Embryonic facial prominence (tissue), 1 donor: ENCODE data around the gene HGFAC.

ENCODE experiments used
- DNase-seq: peaks from one replicate; pipeline ENCODE4 v3.0.0-alpha.2; 2016; ENCODE audit errors: extremely low spot score

Gene HGFAC

DNA sequence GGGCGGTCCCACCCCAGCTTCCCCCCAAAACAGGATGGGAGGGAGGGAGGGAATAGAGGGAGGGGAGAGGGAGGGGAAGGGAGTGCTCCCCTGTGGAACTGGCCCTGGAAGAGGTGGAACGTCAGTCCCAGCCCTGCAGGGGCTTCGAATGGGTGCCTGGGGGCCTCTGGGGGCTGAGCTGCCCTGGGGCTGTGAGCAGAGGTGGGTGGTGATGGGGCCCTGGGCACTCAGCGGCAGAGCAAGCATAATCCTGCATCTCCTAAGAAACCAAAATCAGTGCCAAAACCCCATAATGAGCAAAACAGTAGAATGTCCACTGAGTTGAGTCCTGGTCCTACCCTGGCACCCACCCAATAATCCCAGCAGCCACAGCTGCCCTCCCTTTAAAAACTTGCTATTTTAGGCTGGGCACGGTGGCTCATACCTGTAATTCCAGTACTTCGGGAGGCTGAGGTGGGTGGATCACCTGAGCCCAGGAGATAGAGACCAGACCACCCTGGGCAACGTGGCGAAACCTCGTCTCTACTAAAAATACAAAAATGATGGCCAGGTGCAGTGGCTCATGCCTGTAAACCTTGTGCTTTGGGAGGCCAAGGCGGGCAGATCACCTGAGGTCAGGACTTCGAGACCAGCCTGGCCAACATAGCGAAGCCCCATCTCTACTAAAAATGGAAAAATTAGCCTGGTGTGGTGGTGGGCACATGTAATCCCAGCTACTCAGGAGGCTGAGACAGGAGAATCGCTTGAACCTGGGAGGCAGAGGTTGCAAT lies 32.4 kb downstream of the HGFAC start:
- DNase-seq, result no peak

DNA sequence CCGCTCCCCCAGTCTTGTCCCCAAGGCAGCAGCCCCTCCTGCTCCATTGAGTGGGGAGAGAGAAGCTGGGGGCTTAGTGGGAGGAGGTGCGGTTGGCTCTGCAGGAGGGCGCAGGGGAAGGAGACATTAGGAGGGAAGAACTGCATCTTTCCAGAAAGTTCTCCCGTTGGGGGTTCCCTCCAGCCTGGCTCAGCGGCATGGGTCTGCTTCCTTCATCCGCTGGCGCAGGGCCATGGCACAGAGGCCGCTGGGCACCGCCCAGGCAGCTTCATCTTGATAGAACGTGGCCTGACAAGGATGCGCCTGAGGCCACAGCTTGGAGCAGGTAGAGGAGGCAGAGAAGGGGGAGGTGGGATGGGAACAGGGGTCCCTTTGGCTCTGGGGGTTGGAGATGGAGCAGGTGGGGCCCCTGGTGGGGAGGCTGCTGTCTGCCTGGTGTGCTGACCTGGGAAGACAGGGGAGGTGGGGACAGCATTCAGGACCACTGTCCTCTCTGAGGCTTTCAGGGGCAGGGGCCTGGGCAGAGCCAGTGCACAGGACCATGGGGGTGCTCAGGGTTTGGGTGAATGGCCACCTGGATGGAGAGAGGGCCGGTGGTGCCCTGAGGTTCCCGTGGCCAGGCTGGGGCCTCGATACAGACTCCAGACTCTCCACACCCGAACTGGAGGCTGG lies 33.4 kb downstream of the HGFAC start:
- DNase-seq, result no peak

DNA sequence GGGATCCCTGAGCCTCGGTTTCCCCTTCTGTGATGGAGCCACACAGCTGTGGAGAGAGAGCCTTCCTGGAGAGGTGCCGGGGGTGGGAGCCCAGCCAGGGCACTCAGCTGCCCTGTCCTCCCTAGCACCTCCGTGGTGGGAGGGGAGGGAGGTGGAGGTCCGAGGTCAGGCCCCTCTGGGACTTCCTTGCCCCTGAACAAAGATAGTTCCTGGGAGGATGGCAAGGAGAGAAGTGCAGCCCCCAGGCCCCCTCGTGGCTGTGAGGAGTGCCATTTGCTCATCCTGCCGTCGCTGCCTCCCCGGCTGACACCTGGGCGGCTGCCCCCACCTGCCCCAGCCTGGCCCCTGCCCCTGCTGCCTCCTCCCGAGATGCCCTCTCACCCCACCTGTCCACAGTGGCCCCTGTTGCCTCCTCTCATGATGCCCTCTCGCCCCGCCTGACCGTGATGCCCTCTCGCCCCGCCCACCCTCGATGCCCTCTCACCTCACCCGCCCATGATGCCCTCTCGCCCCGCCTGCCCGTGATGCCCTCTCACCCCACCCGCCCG lies 34.0 kb downstream of the HGFAC start:
- DNase-seq, result no peak

- DNase-seq, result no peak
These were observed 34.6 kb downstream of the HGFAC start for GRCh38 chr4:3476341-3476747.

DNA sequence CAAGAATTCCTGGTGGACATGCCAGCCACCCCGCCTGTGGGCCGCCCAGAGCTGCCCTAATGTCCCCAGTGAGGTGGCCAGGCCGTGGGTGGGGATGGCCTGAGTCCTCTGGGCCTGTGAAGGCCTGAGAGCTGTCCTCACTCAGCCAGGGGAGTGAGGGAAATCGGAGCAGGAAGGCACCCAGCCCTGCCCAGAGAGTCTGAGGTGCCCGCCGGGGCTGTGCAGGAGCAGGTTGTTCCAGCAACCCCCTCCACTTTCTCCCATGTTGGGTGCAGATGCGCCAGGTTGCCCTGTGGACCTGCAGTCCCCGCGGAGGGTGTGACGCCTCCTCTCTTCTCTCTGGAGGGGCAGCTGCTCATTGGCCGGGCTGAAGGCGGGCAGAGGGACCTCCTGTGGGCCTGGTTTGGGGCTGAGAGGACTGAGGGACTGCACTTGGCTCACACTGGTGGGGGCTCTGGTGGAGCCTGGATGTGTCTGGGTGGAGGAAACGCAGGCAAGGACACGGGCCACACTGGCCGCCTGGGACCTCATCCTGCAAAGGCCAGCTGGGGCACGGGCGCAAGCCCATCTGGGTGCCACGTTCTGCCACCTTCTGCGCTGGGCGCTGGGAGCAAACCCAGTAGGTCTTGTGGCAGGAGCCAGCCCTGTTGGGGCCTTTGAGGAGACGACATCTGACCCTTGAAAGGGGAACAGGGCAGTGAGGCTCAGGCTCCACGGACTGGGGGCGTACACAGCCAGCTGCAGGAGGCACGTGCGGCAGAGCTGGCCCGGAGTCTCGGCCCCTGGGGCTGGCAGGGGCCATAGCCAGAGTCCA lies 35.4 kb downstream of the HGFAC start:
- DNase-seq, result no peak

GRCh38 chr4:3477750-3478430 lies 36.1 kb downstream of the HGFAC start:
- DNase-seq, result no peak

- DNase-seq, result no peak
These were observed 36.9 kb downstream of the HGFAC start for GRCh38 chr4:3478446-3479357.

- no peak for DNase-seq
These were observed 37.8 kb downstream of the HGFAC start for GRCh38 chr4:3479358-3480101.

DNA sequence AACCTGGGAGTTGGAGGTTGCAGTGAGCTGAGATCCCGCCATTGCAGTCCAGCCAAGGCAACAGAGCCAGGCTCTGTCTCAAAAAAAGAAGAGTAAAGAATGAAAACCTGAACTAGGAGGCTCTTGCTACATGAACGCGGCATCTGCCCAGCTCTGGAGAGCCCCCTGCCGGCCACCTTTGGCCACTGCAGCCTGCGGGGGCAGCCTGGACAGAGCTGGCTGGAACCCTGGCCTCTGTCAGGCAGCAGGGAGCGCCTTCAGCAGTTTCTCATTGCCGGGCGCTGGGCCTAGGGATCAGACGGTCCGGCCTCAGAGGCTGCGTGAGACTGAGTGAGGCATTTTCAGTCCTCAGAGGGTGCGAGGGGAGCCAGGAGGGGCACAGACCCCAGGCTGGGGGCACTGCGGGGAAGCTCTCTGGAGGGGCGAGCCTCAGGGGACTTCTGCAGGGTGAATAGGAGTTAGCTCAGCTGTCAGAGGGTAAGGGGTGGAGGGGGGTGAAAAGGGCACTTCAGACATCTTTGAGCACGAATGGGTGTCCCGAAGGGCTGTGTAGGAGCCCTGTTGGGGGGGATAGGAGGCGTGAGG lies 38.9 kb downstream of the HGFAC start:
- peak; percentile 43 for DNase-seq

GRCh38 chr4:3481113-3481531 lies 39.4 kb downstream of the HGFAC start:
- DNase-seq, result no peak

- DNase-seq, result no peak
These were observed 40.1 kb downstream of the HGFAC start for GRCh38 chr4:3481783-3482393.

DNA sequence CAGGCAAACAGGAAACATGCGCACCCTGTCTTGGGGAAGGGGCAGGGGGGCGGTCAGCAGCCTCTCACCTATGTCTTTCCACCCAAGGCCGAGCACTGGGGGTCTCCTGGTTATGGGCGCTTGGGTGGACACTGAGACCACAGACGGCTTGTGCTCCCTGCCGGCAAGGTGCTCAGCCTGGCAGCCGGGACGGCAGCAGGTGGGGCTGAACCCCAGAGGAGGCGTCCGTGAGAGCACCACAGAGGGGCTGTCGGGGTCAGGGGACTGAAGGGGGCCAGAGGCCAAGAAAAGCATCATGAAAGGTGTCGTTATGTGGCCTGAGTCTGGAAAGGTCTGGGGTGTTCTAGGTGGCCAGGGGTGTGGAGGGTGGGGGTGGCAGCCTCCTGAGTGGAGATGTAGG lies 40.9 kb downstream of the HGFAC start:
- DNase-seq, result no peak

GRCh38 chr4:3483471-3483921 lies 41.7 kb downstream of the HGFAC start:
- no peak for DNase-seq

GRCh38 chr4:3484057-3484973 lies 42.5 kb downstream of the HGFAC start:
- DNase-seq, result no peak

- no peak for DNase-seq
These were observed 43.4 kb downstream of the HGFAC start for GRCh38 chr4:3485011-3485791.

DNA sequence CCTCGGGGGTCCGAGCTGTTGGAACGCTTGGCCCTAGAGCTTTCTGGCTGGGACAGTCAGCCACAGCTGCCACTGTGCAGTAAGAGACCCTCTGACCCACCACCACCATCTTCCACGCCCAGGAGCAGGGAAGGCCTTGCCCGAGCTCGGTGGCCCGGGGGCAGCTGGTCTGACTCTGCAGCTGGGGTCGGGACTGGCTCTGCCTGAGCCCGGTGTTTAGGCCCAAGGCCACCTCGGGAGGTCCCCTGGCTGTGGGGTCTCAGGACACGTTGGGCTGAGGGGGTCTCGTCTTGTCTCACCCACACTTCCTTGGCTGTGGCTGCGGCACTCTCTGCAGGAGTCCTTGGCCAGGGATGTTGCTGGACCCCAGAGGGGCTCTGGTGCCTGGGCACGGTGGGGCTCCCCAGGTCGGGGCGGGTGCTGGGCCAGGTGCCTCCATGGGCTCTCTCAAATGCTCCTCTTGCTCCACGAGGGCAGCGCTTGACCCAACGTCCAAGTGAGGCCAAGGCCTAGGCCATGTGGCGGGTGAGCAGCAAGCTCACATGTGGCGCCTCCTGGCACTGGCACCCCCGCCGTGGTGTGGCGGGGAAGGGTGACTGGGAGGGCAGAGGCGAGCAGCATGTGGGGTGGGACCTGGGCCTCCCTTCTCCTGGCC lies 44.2 kb downstream of the HGFAC start:
- DNase-seq, result no peak
